Spinal cord (tissue), 10 donors: Measurements from ENCODE around the gene GIT1. TPM values are rescaled to one million over a fixed set of nuclear protein-coding genes. Genes with fewer than 3 reads are reported as not detected.

ENCODE experiments used
- DNase-seq, 6 donors: peaks; one replicate each; pipeline versions ENCODE4 v3.0.0 to v3.0.0-alpha.2; 2013 to 2015; ENCODE audit warnings: low spot score in 6 of 6, low read depth in 4 of 6
- H3K27ac ChIP-seq: one replicate; pipeline ENCODE4 v1.5.1; 2013; ENCODE audit warnings: low read depth, low read length, control low read depth
- H3K27me3 ChIP-seq: one replicate; pipeline ENCODE4 v1.6.1; 2013; ENCODE audit warnings: low read length; ENCODE audit not compliant: control insufficient read depth, insufficient read depth
- H3K36me3 ChIP-seq: one replicate; pipeline ENCODE4 v1.6.1; 2013; ENCODE audit warnings: low read length; ENCODE audit not compliant: control insufficient read depth, insufficient read depth
- H3K4me1 ChIP-seq: one replicate; pipeline ENCODE4 v1.6.1; 2013; ENCODE audit warnings: low read length; ENCODE audit not compliant: control insufficient read depth, insufficient read depth
- H3K4me3 ChIP-seq: one replicate; pipeline ENCODE4 v1.5.1; 2013; ENCODE audit warnings: low read depth, low read length, control low read depth
- H3K9me3 ChIP-seq: one replicate; pipeline ENCODE4 v1.6.1; 2013; ENCODE audit warnings: low read length; ENCODE audit not compliant: control insufficient read depth, insufficient read depth
- WGBS: methylation state at CpG from one replicate; pipeline ENCODE4 v1.1.5; 2013; ENCODE audit warnings: missing lambda C conversion rate; ENCODE audit not compliant: insufficient coverage; 5-methylcytosine and 5-hydroxymethylcytosine counted together
- polyA plus RNA-seq, 2 donors: library from polyadenylated mRNA; unstranded; fragments of 120-200 nt; gene quantifications; one replicate each; pipeline ENCODE4 v1.2.1, GENCODE V29; 2013; ENCODE audit not compliant: insufficient read length in 2 of 2
- total RNA-seq, 2 donors: library from RNA; depleted of rRNA in 1 of 2; stranded (reverse); fragments of 120-200 nt in 1 of 2; fragments of >200 nt in 1 of 2; gene quantifications; one replicate each; pipeline versions ENCODE4 v1.2.3 to v1.2.4, GENCODE V29; 2013 to 2014
- donor health status: healthy.

The GIT1 gene
- total and polyA plus RNA-seq, 4 donors: 23.3 to 90.3 (median 62.8) TPM

DNA sequence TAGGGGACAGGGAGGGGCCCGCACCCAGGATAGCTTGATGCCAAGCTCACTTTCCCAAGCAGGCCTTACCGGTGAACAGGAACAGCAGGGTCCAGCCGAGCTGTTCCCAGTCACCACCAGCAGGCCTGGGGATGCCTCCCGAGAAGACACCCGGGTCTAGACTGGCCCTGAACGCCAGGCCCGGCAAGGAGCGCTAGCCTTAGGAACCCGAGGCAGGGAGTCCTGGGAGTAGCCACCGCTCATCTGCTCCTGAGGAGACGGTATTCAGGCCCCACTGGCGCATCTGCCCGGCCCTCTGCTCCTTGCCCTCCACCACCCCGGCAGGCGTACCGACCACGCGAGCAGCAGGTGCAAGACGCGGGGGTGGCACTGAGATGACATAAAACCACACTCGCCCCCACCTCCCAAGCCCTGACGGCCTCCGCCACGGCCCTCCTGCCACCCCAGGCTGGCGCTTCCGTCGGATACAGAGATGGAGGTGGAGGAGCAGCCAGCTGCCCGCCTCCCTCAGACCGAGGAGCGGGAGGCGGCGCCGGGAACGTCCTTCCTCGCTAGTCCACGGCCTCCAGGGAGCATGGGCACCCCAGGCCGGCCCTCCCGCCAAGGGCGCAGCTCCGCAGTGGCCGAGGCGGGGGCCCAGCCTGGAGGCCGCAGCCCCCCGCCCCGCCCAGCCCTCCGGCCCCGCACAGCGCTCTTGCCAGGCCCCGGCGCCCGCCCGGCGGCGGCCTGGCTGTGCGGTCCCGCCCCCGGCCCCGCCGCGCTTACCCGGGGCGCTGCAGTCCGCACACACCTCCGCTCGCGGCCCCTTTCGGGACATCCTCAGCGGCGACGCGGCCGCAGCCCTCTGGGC, 661 bp downstream of the GIT1 start:
- Histone ChIP-seq H3K27ac (peak overlapping the region; percentile 74), H3K27me3 (no peaks in the 10 kb centered on the region), H3K4me1 (peaks cover 81% of the 10 kb centered on the region), H3K36me3 (peaks cover 15% of the 10 kb centered on the region), H3K4me3 (peak overlapping the region; percentile 69), H3K9me3 (no peaks in the 10 kb centered on the region)
- under 1% methylated on average over 69 of the region's 72 CpGs for WGBS
- DNase-seq: peak in 1 of 6 donors; percentile 26

DNA sequence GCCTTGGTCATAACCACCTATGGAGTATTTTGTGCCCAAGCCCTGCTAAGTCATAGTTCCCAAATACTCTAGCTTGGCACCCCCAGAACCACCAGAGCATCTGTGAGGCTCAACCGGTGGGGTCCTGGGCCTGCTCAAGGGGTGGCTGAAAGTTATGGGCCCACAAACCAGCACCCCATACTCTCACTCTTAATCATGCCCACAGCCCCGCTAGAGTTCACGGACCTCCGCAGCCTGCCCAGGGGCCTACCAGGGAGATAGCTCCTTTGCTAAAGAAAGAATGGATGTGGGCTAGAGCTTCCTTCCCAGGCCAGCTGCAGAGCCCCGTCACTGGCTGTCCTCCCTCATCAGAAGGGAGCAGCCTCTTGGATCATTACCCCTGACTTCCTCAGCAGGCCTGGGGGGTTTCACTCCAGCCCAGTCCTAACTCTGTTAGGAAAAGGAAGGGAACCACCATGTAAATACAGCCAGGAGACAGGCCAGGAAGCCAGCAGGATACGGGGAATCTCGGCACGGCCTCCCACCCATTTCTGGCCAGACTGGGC, 1.4 kb downstream of the GIT1 start:
- DNase-seq: no peak
- no peaks in the 10 kb centered on the region for H3K27me3 ChIP-seq
- peak overlapping the region; percentile 69 for H3K4me3 ChIP-seq
- peaks cover 87% of the 10 kb centered on the region for H3K4me1 ChIP-seq
- WGBS: 0% methylated on average over 3 of the region's 8 CpGs
- no peaks in the 10 kb centered on the region for H3K9me3 ChIP-seq
- peak overlapping the region; percentile 74 for H3K27ac ChIP-seq
- H3K36me3 ChIP-seq: peaks cover 21% of the 10 kb centered on the region

DNA sequence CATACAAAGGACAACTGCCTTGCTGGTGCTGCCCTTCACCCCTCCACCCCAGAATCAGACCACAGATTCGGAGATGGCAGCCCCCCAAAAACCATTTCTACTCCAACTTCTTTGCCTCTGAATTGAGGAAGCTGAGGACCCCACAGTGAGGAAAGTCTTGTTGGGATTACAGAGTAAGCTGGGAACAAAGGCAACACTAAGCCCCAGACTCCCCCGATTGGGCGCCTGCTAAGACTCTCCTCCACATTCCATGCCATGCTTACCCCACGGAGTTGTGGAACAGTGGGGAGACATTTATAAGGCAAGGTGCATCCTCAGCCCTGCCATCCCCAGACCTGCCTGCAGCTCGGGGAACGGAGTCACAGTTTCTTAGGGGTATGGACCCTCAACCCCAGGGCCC, 1.9 kb downstream of the GIT1 start:
- Histone ChIP-seq H3K27me3 (no peaks in the 10 kb centered on the region), H3K4me3 (peak overlapping the region; percentile 69), H3K9me3 (no peaks in the 10 kb centered on the region), H3K27ac (peak overlapping the region; percentile 19), H3K4me1 (peaks cover 88% of the 10 kb centered on the region), H3K36me3 (peaks cover 26% of the 10 kb centered on the region)
- no peak for DNase-seq
- 72% methylated on average over 2 of the region's 6 CpGs for WGBS

- H3K27me3 ChIP-seq: no peaks in the 10 kb centered on the region
- H3K36me3 ChIP-seq: peaks cover 33% of the 10 kb centered on the region
- 74% methylated on average over 6 of the region's 9 CpGs for WGBS
- H3K27ac ChIP-seq: peak overlapping the region; percentile 19
- H3K4me1 ChIP-seq: peaks cover 88% of the 10 kb centered on the region
- peak overlapping the region; percentile 10 for H3K4me3 ChIP-seq
- DNase-seq: no peak
- H3K9me3 ChIP-seq: no peaks in the 10 kb centered on the region
Measured at GRCh38 chr17:29586676-29587469, 2.6 kb downstream of the GIT1 start.

DNA sequence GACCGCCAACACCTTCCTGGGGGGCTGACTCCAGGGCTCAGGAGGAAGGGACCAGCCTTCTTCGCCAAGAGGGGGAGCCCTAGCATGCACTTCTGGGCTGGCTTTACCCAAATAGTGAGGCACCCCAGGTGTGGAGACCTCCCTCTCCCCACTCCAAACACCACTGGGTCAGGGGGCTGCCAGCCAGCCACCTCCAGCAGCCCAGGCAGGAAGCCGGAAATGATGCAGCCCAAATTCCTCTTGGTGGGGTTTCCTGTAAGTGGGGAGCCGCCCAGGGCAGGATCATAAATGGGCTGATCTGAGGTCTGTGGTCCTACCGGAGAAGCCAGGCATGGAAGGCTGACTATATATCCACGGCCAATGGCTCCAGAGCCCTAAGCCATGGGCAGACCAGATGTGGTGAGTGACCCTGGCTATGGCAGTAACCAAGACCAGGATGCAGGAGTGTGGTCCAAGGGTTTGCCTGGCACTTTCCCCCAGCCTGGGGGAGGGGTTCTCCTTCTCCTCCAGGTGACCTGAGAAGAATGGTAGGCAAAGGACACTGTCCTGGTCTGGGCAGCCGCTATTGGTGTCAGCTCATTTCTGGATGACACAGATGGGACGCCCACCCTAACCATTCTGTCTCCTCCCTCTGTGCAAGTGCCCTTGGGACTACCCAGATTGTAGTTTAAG, 4.2 kb downstream of the GIT1 start:
- Histone ChIP-seq H3K4me1 (peaks cover 88% of the 10 kb centered on the region), H3K36me3 (peaks cover 50% of the 10 kb centered on the region), H3K9me3 (no peaks in the 10 kb centered on the region), H3K27ac (peak overlapping the region; percentile 80), H3K4me3 (no peak overlapping the region), H3K27me3 (no peaks in the 10 kb centered on the region)
- no peak for DNase-seq
- WGBS: 81% methylated on average over 3 of the region's 8 CpGs

DNA sequence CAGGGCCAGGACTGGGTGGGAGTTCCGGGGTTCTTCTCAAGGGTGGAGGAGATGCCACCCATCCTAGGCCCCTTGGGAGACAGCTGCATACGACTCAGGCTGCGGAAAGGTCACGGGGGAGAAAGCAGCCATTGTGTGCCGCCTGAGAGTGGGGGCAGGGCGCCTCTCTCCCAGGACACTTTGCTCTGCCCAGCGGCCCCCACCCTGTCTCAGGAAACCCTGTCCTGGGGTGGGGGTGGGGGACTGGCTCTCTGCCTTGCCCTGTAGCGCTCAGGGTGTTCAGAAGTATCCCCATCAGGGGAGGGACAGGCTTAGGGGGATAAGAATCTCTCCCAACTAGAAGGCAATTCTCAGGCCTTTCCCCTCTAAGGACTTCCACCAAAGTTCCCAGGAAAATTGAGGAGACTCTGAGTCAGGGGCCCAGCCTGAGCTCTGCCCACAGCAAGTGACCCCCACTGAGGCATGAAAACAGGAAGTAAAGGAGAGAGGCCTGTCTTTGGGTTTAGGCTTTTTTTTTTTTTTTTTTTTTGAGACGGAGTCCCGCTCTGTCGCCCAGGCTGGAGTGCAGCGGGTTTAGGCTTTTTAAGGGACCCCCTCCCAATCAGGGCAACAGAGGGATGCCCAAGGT, 4.9 kb downstream of the GIT1 start:
- Histone ChIP-seq H3K4me1 (peaks cover 83% of the 10 kb centered on the region), H3K27ac (peak overlapping the region; percentile 80), H3K27me3 (no peaks in the 10 kb centered on the region), H3K9me3 (no peaks in the 10 kb centered on the region), H3K4me3 (no peak overlapping the region), H3K36me3 (peaks cover 56% of the 10 kb centered on the region)
- WGBS: 41% methylated on average over 6 of the region's 12 CpGs
- no peak for DNase-seq

GRCh38 chr17:29583324-29584248, 5.9 kb downstream of the GIT1 start:
- Histone ChIP-seq H3K27ac (peak overlapping the region; percentile 80), H3K4me1 (peaks cover 84% of the 10 kb centered on the region), H3K27me3 (no peaks in the 10 kb centered on the region), H3K9me3 (no peaks in the 10 kb centered on the region), H3K4me3 (no peak overlapping the region), H3K36me3 (peaks cover 66% of the 10 kb centered on the region)
- no peak for DNase-seq
- 94% methylated on average over 16 of the region's 16 CpGs for WGBS

- Histone ChIP-seq H3K27ac (no peak overlapping the region), H3K4me3 (no peak overlapping the region), H3K9me3 (no peaks in the 10 kb centered on the region), H3K36me3 (peaks cover 74% of the 10 kb centered on the region), H3K27me3 (no peaks in the 10 kb centered on the region), H3K4me1 (peaks cover 84% of the 10 kb centered on the region)
- peak in 2 of 6 donors; percentile 33 to 89 for DNase-seq
- WGBS: 44% methylated on average over 10 of the region's 13 CpGs
Measured at GRCh38 chr17:29582772-29583171, 6.7 kb downstream of the GIT1 start.
